ENCODE measurements around the gene GAS7.

GRCh38 chr17:10193632-10194031 lies 4.8 kb downstream of the GAS7 start:
- no peak for TF ChIP-seq CTCF (IDR thresholded peaks at IDR 0.05)
- TF ChIP-seq POLR2A (IDR thresholded peaks at IDR 0.05), result no peak

Data from gastroesophageal sphincter (tissue), 3 donors.